Measurements from ENCODE around the gene KCNQ2.
"Not testable (repeated sequence)": the region's sequence is repeated elsewhere in the genome, so short reads cannot be mapped to it uniquely, and the experiment has no call there.

The KCNQ2 gene

DNA sequence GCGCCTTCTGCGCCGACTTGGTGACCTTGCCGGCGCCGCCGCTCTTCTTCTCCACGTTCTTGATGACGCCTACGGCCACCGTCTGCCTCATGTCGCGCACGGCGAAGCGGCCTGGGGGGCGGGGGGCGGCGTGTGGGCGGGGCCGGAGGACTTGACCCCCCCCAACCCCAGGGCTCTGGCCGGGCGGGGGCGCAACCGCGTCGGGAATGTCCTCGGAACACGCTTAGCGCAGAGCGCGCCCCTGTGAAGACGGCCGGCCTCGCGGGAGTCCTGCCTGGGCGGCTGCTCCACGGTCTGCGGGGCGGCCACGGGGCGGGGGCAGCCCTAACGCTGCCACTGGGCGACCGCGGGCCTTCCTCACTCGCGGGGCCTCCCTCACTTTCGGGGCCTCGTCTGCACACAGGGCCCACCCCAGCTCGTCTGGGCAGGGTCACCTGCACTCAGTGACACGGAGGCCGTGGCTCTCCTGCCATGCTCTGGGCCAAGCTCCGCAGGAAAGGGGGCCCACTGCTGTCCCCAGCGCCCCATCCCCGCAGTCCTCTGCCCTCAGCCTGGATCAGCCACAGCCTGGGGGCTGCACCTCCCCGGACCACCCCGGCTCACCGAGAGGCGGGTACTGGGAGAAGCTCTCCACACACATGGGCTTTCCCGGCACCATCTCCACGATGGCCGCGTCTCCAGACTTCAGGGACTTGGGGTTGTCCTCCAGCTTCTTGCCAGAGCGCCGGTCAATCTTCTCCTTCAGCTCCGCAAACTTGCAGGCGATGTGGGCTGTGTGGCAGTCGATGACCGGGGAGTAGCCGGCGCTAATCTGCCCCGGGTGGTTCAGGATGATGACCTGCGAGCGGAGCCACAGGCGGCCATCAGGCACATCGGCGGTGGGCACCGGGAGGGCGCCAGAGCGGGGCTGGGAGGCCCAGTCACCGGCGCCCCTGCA, 16.1 kb upstream of the KCNQ2 start:
- no peak for DNase-seq

GRCh38 chr20:63487781-63488241, 15.4 kb upstream of the KCNQ2 start:
- DNase-seq = no peak

- DNase-seq = no peak
Observed at GRCh38 chr20:63487116-63487764, 14.8 kb upstream of the KCNQ2 start.

DNA sequence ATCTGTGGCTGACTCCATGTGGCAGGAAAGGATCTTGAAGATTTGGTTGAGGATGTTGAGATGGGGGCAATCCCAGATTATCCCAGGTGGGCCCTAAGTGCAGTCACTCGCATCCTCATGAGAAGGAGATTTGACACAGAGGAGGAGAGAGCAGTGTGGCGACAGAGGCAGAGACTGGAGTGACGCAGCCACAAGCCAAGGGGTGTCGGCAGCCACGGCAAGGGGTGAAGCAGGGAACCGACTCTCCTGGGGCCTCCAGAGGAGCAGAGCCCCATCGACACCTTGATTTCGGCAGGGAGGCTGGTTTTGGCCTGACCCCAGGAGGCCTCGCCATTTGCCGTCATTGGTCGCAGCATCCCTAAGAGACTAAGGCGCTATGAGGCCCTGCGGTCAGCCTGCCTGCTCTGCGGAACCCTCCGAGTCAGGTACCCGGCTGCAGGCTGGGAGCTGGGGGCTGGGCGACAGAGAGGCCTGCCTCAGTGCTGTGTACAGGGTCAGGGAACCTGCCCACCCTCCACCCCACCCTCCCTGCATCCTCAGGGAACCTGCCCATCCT, 13.9 kb upstream of the KCNQ2 start:
- DNase-seq = no peak

- DNase-seq = no peak
Observed at GRCh38 chr20:63484651-63485403, 12.4 kb upstream of the KCNQ2 start.

DNA sequence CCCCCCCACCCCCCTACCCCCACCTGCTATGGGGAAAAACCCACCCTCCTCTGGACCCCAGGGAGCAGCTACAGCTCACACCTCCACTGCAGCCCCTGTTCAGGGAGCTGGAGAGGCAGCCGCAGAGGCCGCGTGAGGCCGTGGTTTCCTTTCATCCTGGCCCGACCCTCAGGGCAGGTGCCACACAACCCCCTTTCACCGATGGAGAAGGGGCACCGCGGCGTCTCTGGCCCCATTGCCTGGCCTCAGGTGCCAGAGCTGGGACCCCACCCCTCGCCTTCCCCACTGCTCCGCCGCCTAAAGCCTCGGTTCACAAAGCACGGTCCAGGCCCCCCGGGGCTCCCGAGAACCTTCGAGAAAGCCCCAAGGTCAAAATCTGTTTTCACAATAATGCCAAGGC, 11.8 kb upstream of the KCNQ2 start:
- no peak for DNase-seq

DNA sequence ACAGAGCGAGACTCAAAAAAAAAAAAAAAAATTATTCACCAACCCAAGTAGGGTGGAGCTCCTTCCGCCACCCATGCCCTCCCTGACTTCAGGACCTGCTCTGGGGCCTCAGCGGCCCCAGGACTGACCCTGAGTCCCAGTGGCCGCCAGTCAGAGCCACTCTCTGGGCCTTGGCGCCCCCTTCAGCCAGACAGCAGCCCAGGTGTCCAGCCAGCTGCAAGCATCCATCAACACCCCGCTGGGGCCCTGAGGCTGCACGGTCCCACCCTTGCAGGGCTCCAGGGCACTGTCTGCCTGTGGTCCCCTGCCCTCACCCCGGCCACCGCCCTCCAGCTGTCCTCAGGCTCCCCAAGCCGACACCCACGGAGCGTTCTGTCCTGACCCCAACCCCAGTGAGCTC, 11.4 kb upstream of the KCNQ2 start:
- no peak for DNase-seq

DNA sequence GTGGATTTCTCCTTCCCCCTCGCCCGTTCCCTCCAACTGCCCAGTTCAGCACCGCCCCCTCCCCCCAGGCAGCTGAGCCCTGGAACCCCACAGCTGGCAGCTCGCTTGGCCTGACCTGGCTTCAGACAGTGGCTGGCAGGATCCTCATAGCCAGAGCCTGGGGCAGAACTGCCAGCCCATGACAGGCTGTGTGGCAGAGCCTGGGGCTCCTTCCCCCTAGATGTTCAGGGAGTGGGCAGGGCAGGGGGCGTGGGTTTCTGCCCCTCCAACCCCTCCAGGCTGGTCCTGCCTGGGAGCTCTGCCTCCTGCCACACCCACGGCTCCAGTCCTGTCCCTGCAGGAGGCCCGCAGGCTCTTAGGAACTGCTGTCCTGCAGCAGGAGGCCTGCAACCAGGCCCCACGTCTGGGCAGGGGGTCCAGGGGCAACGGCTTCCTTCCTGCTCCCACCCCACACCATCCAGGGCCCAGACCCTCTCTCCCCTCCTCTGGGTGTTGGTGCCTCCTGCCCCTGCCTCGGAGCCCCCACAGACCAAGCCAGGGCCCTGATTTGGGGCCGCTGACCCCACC, 9.6 kb upstream of the KCNQ2 start:
- DNase-seq = no peak

DNA sequence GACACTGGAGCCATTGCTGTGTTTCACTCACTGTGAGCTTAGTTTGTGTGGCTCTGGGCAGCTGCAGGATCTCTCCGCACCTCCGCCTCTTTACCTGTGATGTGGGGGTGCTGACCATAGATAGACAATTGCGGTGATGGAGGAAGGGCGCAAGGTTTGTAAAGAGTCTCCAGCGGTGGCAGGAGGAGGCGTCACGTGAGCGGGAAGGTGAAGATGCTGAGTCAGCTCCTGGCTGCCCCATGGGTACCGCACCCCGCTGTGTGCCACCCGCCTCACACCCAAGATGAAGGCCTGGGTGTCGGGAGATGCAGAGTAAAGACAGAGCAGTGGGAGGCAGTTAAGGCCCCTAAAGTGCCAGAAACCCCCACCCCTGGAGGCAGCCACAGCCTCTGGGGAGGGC, 9.0 kb upstream of the KCNQ2 start:
- DNase-seq = no peak

- DNase-seq = not testable (repeated sequence)
Observed at GRCh38 chr20:63479695-63480419, 7.4 kb upstream of the KCNQ2 start.

GRCh38 chr20:63478346-63479302, 6.2 kb upstream of the KCNQ2 start:
- DNase-seq = no peak

DNA sequence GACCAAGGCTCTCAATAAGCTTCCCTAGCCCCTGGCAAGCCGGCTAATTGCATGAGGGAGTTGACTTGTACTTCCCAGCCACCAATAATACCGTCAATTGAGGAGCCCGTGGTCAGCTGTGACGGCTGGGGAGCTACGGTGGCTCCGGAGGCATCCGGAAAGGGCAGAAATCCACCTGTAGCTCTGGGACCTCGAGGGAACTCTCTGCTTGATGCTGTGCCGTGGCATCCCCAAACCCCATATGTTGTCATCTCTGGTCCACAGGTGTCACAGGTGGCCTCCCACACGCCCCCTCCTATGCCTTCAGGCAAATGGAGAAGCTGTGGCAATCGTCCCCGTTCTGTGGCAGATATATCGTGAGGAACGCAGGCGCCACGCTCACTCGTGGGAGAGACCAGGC, 5.5 kb upstream of the KCNQ2 start:
- DNase-seq = no peak

DNA sequence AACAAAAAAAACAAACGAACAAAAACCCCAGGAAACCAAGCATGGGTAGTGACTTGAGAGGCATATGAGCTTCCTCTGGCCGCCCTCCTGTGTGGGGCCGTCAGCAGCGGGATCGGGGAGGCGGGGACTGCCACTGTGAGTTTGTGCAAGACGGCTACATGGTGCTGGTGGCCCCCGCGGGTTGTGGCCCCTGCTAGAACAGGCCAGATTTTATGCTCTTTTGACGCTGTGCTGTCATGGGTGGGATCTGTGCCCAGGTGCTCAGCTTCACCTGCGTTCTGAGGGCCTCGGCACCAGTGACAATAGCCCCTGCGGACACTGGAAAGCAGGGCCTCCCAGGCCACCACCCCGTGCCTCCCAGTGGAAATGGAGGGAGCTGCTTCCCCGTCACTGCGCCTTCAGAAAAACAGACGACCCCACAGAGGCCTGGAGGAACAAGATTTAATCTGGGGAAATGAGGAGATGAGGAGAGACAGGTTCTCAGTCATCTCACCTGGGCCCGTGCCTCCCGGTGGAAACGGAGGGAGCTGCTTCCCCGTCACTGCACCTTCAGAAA, 4.7 kb upstream of the KCNQ2 start:
- DNase-seq = no peak

GRCh38 chr20:63475209-63475608, 2.8 kb upstream of the KCNQ2 start:
- no peak for DNase-seq

- DNase-seq = no peak
Observed at GRCh38 chr20:63473555-63474449, 1.3 kb upstream of the KCNQ2 start.

- DNase-seq = no peak
Observed at GRCh38 chr20:63472862-63473390, 471 bp upstream of the KCNQ2 start.

GRCh38 chr20:63471717-63471980, 806 bp downstream of the KCNQ2 start:
- no peak for DNase-seq

- DNase-seq = no peak
Observed at GRCh38 chr20:63471002-63471716, 1.3 kb downstream of the KCNQ2 start.

GRCh38 chr20:63470410-63470809, 2.0 kb downstream of the KCNQ2 start:
- DNase-seq = no peak

All from NCI-H1092 (cell line).